ENCODE results near the gene ASB10.

Gene ASB10

GRCh38 chr7:151172273-151173141 is 14.5 kb downstream of the ASB10 start:
- Histone ChIP-seq H3K4me2 (ENCODE audit: low read depth, low read length, poor library complexity, severe bottlenecking) (no peak overlapping the region), H3K9me2 (replicated peaks; ENCODE audit: insufficient read depth, low read length) (no peaks in the 10 kb centered on the region), H3K36me3 (ENCODE audit: low read length) (no peaks in the 10 kb centered on the region), H3K27me3 (ENCODE audit: low read length) (no peaks in the 10 kb centered on the region), H3K79me2 (ENCODE audit: insufficient read depth, low read length) (no peaks in the 10 kb centered on the region), H2AFZ (ENCODE audit: low read depth, low read length, severe bottlenecking) (no peak overlapping the region), H3F3A (ENCODE audit: insufficient read depth) (no peaks in the 10 kb centered on the region), H4K20me1 (ENCODE audit: low read depth, low read length) (no peaks in the 10 kb centered on the region), H3K9me3 (ENCODE audit: insufficient read depth, low read length) (no peaks in the 10 kb centered on the region), H3K27ac (ENCODE audit: low read depth, low read length) (no peak overlapping the region), H3K4me3 (ENCODE audit: insufficient read depth, low read length, poor library complexity, severe bottlenecking) (no peak overlapping the region), H3K9ac (ENCODE audit: low read length) (no peak overlapping the region)
- TF ChIP-seq EZH2phosphoT487 (conservative IDR thresholded peaks at IDR 0.05; ENCODE audit: low read length) (no peak), CTCF (IDR thresholded peaks at IDR 0.05; ENCODE audit: insufficient read depth, low read length, poor library complexity, severe bottlenecking) (peak; percentile 100)

GRCh38 chr7:151168787-151169162 is 18.3 kb downstream of the ASB10 start:
- Histone ChIP-seq H3K9ac (ENCODE audit: low read length) (no peak overlapping the region), H3K4me2 (ENCODE audit: low read depth, low read length, poor library complexity, severe bottlenecking) (no peak overlapping the region), H2AFZ (ENCODE audit: low read depth, low read length, severe bottlenecking) (no peak overlapping the region), H3K27me3 (ENCODE audit: low read length) (no peaks in the 10 kb centered on the region), H3K27ac (ENCODE audit: low read depth, low read length) (no peak overlapping the region), H3K4me3 (ENCODE audit: insufficient read depth, low read length, poor library complexity, severe bottlenecking) (no peak overlapping the region), H3F3A (ENCODE audit: insufficient read depth) (no peaks in the 10 kb centered on the region), H3K9me3 (ENCODE audit: insufficient read depth, low read length) (no peaks in the 10 kb centered on the region), H3K36me3 (ENCODE audit: low read length) (no peaks in the 10 kb centered on the region), H4K20me1 (ENCODE audit: low read depth, low read length) (no peaks in the 10 kb centered on the region), H3K9me2 (replicated peaks; ENCODE audit: insufficient read depth, low read length) (no peaks in the 10 kb centered on the region), H3K79me2 (ENCODE audit: insufficient read depth, low read length) (no peaks in the 10 kb centered on the region)
- TF ChIP-seq EZH2phosphoT487 (conservative IDR thresholded peaks at IDR 0.05; ENCODE audit: low read length), result no peak
- TF ChIP-seq CTCF (IDR thresholded peaks at IDR 0.05; ENCODE audit: insufficient read depth, low read length, poor library complexity, severe bottlenecking), result no peak

- H3K9me3 ChIP-seq (ENCODE audit: insufficient read depth, low read length), result no peaks in the 10 kb centered on the region
- H3K4me3 ChIP-seq (ENCODE audit: insufficient read depth, low read length, poor library complexity, severe bottlenecking), result no peak overlapping the region
- H3K4me2 ChIP-seq (ENCODE audit: low read depth, low read length, poor library complexity, severe bottlenecking), result no peak overlapping the region
- no peaks in the 10 kb centered on the region for H3F3A ChIP-seq (ENCODE audit: insufficient read depth)
- H4K20me1 ChIP-seq (ENCODE audit: low read depth, low read length), result no peaks in the 10 kb centered on the region
- no peak overlapping the region for H3K9ac ChIP-seq (ENCODE audit: low read length)
- H3K27me3 ChIP-seq (ENCODE audit: low read length), result no peaks in the 10 kb centered on the region
- H3K36me3 ChIP-seq (ENCODE audit: low read length), result no peaks in the 10 kb centered on the region
- no peak overlapping the region for H3K27ac ChIP-seq (ENCODE audit: low read depth, low read length)
- TF ChIP-seq EZH2phosphoT487 (conservative IDR thresholded peaks at IDR 0.05; ENCODE audit: low read length), result no peak
- peak; percentile 34 for TF ChIP-seq CTCF (IDR thresholded peaks at IDR 0.05; ENCODE audit: insufficient read depth, low read length, poor library complexity, severe bottlenecking)
- H2AFZ ChIP-seq (ENCODE audit: low read depth, low read length, severe bottlenecking), result no peak overlapping the region
- H3K79me2 ChIP-seq (ENCODE audit: insufficient read depth, low read length), result no peaks in the 10 kb centered on the region
- H3K9me2 ChIP-seq (replicated peaks; ENCODE audit: insufficient read depth, low read length), result no peaks in the 10 kb centered on the region
Observed at GRCh38 chr7:151168003-151168786, 18.9 kb downstream of the ASB10 start.

Measured in SU-DHL-6 (cell line).